B cell (primary cell): ENCODE measurements around the gene DOK5.

Experiments used
- CTCF ChIP-seq: fragments of 200-600 bp; IDR thresholded peaks from one replicate; pipeline ENCODE4 v1.8.0; 2022; ENCODE audit warnings: antibody characterized with exemption, mild to moderate bottlenecking
- EZH2 ChIP-seq: IDR thresholded peaks from 2 replicates; pipeline ENCODE4 v1.6.1; 2012; ENCODE audit warnings: borderline replicate concordance, low read depth, mild to moderate bottlenecking, moderate library complexity, low read length; ENCODE audit not compliant: insufficient read depth, poor library complexity, severe bottlenecking

- no peak for TF ChIP-seq CTCF
- TF ChIP-seq EZH2 = no peak
These were observed 147.2 kb downstream of the DOK5 start for GRCh38 chr20:54622333-54623295.
